PC-3 (cell line): ENCODE measurements around the gene MT1A. TPM values are rescaled to one million over a fixed set of nuclear protein-coding genes. Genes with fewer than 3 reads are reported as not detected.

Source experiments
- ATAC-seq: fragments of 200-7000 bp; cut with Tn5 transposase; 2 replicates; pipeline ENCODE4 v1.9.1; 2020; ENCODE audit warnings: mild to moderate bottlenecking, moderate library complexity
- BruUV-seq: library from RNA; stranded (reverse); fragments of 400-500 nt; replicated peaks from 2 replicates; lab custom pipeline; 2021; lab: Mats Ljungman, UMichigan
- CTCF ChIA-PET: fragments of 300-600 bp; sonication (Branson Sonifier 250); formaldehyde crosslinking; loops from one replicate; lab custom pipeline; 2022; ENCODE audit warnings: antibody characterized with exemption; lab: Charles Lee
- POLR2A ChIA-PET: fragments of 300-600 bp; sonication (Branson Sonifier 250); formaldehyde crosslinking; loops from one replicate; lab custom pipeline; 2022; ENCODE audit warnings: antibody characterized with exemption; ENCODE audit not compliant: unreplicated experiment; lab: Charles Lee
- DNase-seq: peaks from one replicate; pipeline ENCODE4 v3.0.0-alpha.2; 2015
- H2AFZ ChIP-seq: fragments of 300-600 bp; sonication (generic); 2 replicates; pipeline ENCODE4 v1.6.0; 2016; ENCODE audit warnings: antibody characterized with exemption, low read length
- H3F3A ChIP-seq: fragments of 300-600 bp; sonication (generic); one replicate; pipeline ENCODE4 v1.6.0; 2017; ENCODE audit warnings: antibody characterized with exemption, low read length, control low read depth, mild to moderate bottlenecking; ENCODE audit not compliant: unreplicated experiment
- H3K27ac ChIP-seq: fragments of 300-600 bp; sonication (generic); 2 replicates; pipeline ENCODE4 v1.5.1; 2016; ENCODE audit warnings: mild to moderate bottlenecking, low read length
- H3K27me3 ChIP-seq: fragments of 300-600 bp; sonication (generic); 2 replicates; pipeline ENCODE4 v1.6.1; 2016; ENCODE audit warnings: low read length, mixed read lengths
- H3K36me3 ChIP-seq: fragments of 300-600 bp; sonication (generic); 2 replicates; pipeline ENCODE4 v1.6.1; 2016; ENCODE audit warnings: low read depth, mixed run types, low read length, mixed read lengths
- H3K4me1 ChIP-seq: fragments of 300-600 bp; sonication (generic); 2 replicates; pipeline ENCODE4 v1.5.1; 2016; ENCODE audit warnings: low read length; ENCODE audit not compliant: insufficient read depth
- H3K4me2 ChIP-seq: fragments of 300-600 bp; sonication (generic); 2 replicates; pipeline ENCODE4 v1.6.0; 2016; ENCODE audit warnings: low read length
- H3K4me3 ChIP-seq: fragments of 300-600 bp; sonication (generic); 2 replicates; pipeline ENCODE4 v1.5.1; 2016; ENCODE audit warnings: mild to moderate bottlenecking, low read length, mixed read lengths
- H3K79me2 ChIP-seq: fragments of 300-600 bp; sonication (generic); 2 replicates; pipeline ENCODE4 v1.6.1; 2017; ENCODE audit warnings: low read length, mixed read lengths
- H3K9ac ChIP-seq: fragments of 300-600 bp; sonication (generic); 2 replicates; pipeline ENCODE4 v1.6.0; 2016; ENCODE audit warnings: mild to moderate bottlenecking, low read length
- H3K9me2 ChIP-seq: fragments of 300-600 bp; sonication (generic); replicated peaks from 2 replicates; pipeline ENCODE4 v1.6.1; 2016; ENCODE audit warnings: mixed run types, low read length, mixed read lengths
- H3K9me3 ChIP-seq: fragments of 300-600 bp; sonication (generic); 2 replicates; pipeline ENCODE4 v1.6.1; 2016; ENCODE audit warnings: low read length, mixed read lengths
- H4K20me1 ChIP-seq: fragments of 300-600 bp; sonication (generic); 2 replicates; pipeline ENCODE4 v1.6.1; 2016; ENCODE audit warnings: low read length, mixed read lengths
- EZH2 ChIP-seq: fragments of 300-600 bp; sonication (generic); IDR thresholded peaks from one replicate; pipeline ENCODE4 v1.6.1; 2017; ENCODE audit warnings: antibody characterized with exemption, mild to moderate bottlenecking, low read length; ENCODE audit not compliant: unreplicated experiment
- EZH2phosphoT487 ChIP-seq: fragments of 300-600 bp; sonication (generic); IDR thresholded peaks from 2 replicates; pipeline ENCODE4 v1.6.1; 2018; ENCODE audit warnings: mild to moderate bottlenecking, antibody characterized with exemption, low read length, borderline replicate concordance
- intact Hi-C: fragments of 100-400 bp; cut with micrococcal nuclease; formaldehyde crosslinking; loops from 2 replicates; pipeline ENCODE4 v1.9.0; 2023
- total RNA-seq: library from RNA; depleted of rRNA; stranded (reverse); fragments of >200 nt; gene quantifications from 2 replicates; pipeline ENCODE4 v1.2.3, GENCODE V29; 2014
- TF ChIP-seq, protein P1 (sequence below): fragments of 300-600 bp; sonication (generic); conservative IDR thresholded peaks from 2 replicates; pipeline ENCODE4 v1.5.1; 2017; ENCODE audit warnings: antibody characterized with exemption, low read depth, mild to moderate bottlenecking, low read length

The MT1A gene
- total RNA-seq, 1 experiment from 2014 or later, result not detected

DNA sequence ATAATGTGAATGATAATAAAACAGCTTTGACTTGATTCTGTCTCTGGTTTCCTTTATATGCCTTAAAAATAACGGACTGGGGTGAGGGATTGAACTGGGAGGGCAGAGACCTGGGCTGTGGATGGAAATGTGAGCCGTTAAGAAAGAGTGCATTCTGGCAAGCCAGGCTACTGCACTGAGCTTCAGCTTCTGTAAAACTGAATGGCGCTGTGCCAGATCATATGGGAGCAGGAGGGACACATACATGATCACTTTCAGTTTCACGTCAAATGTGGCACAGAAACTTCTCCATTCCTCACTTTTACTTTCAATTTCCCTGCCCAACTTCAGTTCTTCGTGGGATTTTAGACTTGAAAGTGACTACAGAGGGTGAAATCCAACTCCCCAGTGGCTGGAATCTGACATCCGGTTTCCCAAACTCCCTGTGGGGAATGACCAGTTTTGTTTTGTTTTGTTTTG lies 29.0 kb upstream of the MT1A start:
- peaks cover 80% of the 10 kb centered on the region for H3K4me1 ChIP-seq
- intact Hi-C loops, result loop anchor here (5.0 to 10.0 kb wide), 3 partner anchors 45 to 178 kb away; partner anchors contain the start of genes MT1B, MT1F and MT1X
- H3K4me3 ChIP-seq, result peak overlapping the region; percentile 90
- H3K4me2 ChIP-seq, result peak overlapping the region; percentile 93
- H3K36me3 ChIP-seq, result no peaks in the 10 kb centered on the region
- H3K79me2 ChIP-seq, result peaks cover 16% of the 10 kb centered on the region
- DNase-seq (peak; percentile 58), ATAC-seq (no peak)
- H3F3A ChIP-seq, result peaks cover 14% of the 10 kb centered on the region
- H3K9me3 ChIP-seq, result no peaks in the 10 kb centered on the region
- H2AFZ ChIP-seq, result no peak overlapping the region
- H3K9ac ChIP-seq, result peak overlapping the region; percentile 76
- peak overlapping the region; percentile 78 for H3K27ac ChIP-seq
- BruUV-seq, result TSS peak; percentile 12
- H3K27me3 ChIP-seq, result no peaks in the 10 kb centered on the region
- no peaks in the 10 kb centered on the region for H3K9me2 ChIP-seq
- no peaks in the 10 kb centered on the region for H4K20me1 ChIP-seq
- TF ChIP-seq, protein P1, sequence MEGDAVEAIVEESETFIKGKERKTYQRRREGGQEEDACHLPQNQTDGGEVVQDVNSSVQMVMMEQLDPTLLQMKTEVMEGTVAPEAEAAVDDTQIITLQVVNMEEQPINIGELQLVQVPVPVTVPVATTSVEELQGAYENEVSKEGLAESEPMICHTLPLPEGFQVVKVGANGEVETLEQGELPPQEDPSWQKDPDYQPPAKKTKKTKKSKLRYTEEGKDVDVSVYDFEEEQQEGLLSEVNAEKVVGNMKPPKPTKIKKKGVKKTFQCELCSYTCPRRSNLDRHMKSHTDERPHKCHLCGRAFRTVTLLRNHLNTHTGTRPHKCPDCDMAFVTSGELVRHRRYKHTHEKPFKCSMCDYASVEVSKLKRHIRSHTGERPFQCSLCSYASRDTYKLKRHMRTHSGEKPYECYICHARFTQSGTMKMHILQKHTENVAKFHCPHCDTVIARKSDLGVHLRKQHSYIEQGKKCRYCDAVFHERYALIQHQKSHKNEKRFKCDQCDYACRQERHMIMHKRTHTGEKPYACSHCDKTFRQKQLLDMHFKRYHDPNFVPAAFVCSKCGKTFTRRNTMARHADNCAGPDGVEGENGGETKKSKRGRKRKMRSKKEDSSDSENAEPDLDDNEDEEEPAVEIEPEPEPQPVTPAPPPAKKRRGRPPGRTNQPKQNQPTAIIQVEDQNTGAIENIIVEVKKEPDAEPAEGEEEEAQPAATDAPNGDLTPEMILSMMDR, result no peak
- TF ChIP-seq EZH2phosphoT487 (no peak), EZH2 (no peak)
- ChIA-PET CTCF (interaction anchor here (0.6 kb wide), 1 partner anchor 48 kb away, joined by 5 read pairs; no protein-coding TSS in a partner anchor), POLR2A (interaction anchor here (0.6 kb wide), 2 partner anchors 73 to 93 kb away, joined by 3 to 4 read pairs; partner anchors contain the start of gene MT1X)

DNA sequence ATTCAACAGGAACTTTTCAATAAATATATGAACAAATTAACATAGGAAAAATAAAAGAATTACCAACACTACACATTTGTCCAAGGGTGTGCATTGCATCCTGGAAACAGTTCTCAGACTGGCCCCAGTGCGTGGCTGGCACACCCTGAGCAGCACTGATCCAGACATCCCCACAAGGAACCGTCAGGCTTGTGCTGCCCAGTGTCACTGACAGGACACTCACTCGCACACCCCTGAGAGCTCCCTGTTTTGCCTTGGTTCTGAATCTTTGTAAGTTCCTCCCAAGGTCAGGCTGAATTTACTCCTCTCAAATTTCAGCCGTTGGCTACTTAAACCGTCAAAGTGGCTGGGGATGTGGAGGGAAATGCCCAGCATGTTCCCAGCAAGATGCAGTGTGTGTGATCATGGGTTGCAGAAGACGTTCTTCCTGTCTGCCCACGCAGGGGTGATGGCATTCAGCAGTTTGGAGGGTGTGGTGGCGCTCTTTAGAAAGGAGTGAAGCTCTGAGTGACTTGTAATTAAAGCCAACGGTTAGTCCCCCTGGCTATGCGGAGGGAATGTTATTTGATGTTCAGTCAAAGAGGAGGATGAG lies 28.4 kb upstream of the MT1A start:
- H2AFZ ChIP-seq, result no peak overlapping the region
- peaks cover 84% of the 10 kb centered on the region for H3K4me1 ChIP-seq
- H3K9ac ChIP-seq, result peak overlapping the region; percentile 76; the same call in 1 of the 2 replicates
- H3F3A ChIP-seq, result peaks cover 13% of the 10 kb centered on the region
- H3K27ac ChIP-seq, result peak overlapping the region; percentile 78
- no peaks in the 10 kb centered on the region for H3K27me3 ChIP-seq
- H3K79me2 ChIP-seq, result peaks cover 16% of the 10 kb centered on the region
- ATAC-seq, result no peak; the same call in 1 of the 2 replicates
- H3K4me3 ChIP-seq, result peak overlapping the region; percentile 90
- no peaks in the 10 kb centered on the region for H4K20me1 ChIP-seq
- H3K9me2 ChIP-seq, result no peaks in the 10 kb centered on the region
- intact Hi-C loops, result no loop called here
- H3K9me3 ChIP-seq, result no peaks in the 10 kb centered on the region
- no TSS peak for BruUV-seq
- TF ChIP-seq EZH2, result no peak
- TF ChIP-seq, protein P1, result no peak
- no peak for TF ChIP-seq EZH2phosphoT487
- peak overlapping the region; percentile 93 for H3K4me2 ChIP-seq
- ChIA-PET CTCF (interaction anchor here (0.6 kb wide), 1 partner anchor 47 kb away, joined by 5 read pairs; no protein-coding TSS in a partner anchor), POLR2A (interaction anchor here (0.6 kb wide), 2 partner anchors 72 to 92 kb away, joined by 3 to 4 read pairs; partner anchors contain the start of gene MT1X)
- peak; percentile 47 for DNase-seq
- no peaks in the 10 kb centered on the region for H3K36me3 ChIP-seq

DNA sequence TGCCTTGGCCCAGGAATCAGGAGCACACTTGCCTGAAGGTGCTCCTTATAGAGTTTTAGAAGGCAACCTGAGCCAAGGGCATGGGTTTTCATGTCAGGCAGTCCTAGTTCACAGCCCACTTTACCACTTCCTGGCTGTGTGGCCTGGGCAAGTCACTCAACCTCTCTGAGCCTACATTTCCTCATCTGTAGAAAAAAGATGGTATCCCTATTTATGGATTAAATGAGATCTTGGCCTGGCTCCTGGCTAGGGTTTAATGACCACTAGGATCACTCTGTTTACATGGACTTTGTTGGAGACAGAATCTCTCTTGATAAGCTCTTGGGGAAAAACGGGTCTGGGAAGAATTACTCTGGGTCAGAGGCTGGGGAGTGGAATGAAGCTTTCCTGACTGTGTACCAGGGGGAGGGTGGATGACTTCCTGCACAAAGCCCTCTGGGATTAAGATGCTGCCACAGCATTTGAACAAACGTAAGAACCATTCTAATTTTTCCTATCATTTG lies 27.8 kb upstream of the MT1A start:
- no TSS peak for BruUV-seq
- intact Hi-C loops, result no loop called here
- CTCF ChIA-PET, result no interaction called here
- H3F3A ChIP-seq, result peaks cover 8% of the 10 kb centered on the region
- H3K27me3 ChIP-seq, result no peaks in the 10 kb centered on the region
- peaks cover 16% of the 10 kb centered on the region for H3K79me2 ChIP-seq
- H2AFZ ChIP-seq, result no peak overlapping the region
- no peaks in the 10 kb centered on the region for H3K36me3 ChIP-seq
- DNase-seq, result no peak
- TF ChIP-seq EZH2phosphoT487 (no peak), EZH2 (no peak)
- TF ChIP-seq, protein P1, result no peak
- peaks cover 84% of the 10 kb centered on the region for H3K4me1 ChIP-seq
- H3K4me2 ChIP-seq, result peak overlapping the region; percentile 93
- no peaks in the 10 kb centered on the region for H3K9me3 ChIP-seq
- no peak for ATAC-seq
- peak overlapping the region; percentile 78 for H3K27ac ChIP-seq
- H3K9ac ChIP-seq, result no peak overlapping the region
- H3K4me3 ChIP-seq, result peak overlapping the region; percentile 90; the same call in 1 of the 2 replicates
- no peaks in the 10 kb centered on the region for H3K9me2 ChIP-seq
- POLR2A ChIA-PET, result no interaction called here
- no peaks in the 10 kb centered on the region for H4K20me1 ChIP-seq
